GM18511 (cell line): ENCODE measurements around the gene MAST3.

Experiments
- ATAC-seq: cut with Tn5 transposase; IDR thresholded peaks from one replicate; pipeline ENCODE4 v1.9.1; 2021; ENCODE audit warnings: mild to moderate bottlenecking, moderate library complexity; ENCODE audit not compliant: unreplicated experiment

MAST3 gene

GRCh38 chr19:18135712-18136584, 38.4 kb downstream of the MAST3 start:
- no peak for ATAC-seq

DNA sequence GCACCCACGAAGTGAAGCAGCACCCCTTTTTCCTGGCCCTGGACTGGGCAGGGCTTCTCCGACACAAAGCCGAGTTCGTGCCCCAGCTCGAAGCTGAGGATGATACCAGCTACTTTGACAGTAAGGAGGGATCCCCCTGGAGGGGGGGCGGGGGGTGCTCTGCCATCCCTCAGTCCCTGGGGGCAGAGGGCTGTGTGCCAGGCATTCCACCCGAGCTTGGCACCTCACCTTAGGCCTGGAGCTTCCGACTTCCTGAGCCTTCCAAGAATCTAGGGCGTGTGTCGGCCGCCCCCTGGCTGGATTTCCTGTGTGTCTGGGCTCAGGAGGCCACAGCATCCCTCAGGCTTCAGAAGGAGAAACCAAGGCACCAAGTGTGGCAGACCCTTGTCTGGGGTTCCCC, 39.7 kb downstream of the MAST3 start:
- no peak for ATAC-seq

DNA sequence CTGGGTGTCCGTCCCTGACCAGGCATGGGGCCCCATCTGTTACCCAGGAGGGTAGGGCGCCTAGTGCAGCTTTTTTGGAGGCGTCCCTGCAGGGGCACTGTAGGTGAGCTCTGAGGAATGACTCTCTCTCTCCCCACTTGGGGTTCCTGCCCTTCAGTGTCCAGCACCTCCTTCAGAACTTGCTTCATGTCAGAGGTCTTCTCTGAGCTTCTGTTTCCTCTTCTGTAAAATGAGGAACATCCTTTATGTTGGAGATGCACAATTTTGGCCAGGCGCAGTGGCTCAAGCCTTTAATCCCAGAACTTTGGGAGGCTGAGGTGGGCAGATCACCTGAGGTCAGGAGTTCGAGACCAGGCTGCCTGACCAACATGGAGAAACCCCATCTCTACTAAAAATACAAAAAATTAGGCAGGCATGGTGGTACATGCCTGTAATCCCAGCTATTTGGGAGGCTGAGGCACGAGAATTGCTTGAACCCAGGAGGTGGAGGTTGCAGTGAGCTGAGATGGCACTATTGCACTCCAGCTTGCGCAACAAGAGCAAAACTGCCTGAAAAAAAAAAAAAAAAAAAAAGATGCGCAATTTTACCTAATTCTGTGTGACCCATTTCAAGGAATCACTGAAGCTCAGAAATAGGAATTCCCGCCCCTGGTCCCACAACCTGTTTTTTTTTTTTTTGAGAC, 40.2 kb downstream of the MAST3 start:
- no peak for ATAC-seq

GRCh38 chr19:18140473-18140872, 42.9 kb downstream of the MAST3 start:
- ATAC-seq, result no peak

DNA sequence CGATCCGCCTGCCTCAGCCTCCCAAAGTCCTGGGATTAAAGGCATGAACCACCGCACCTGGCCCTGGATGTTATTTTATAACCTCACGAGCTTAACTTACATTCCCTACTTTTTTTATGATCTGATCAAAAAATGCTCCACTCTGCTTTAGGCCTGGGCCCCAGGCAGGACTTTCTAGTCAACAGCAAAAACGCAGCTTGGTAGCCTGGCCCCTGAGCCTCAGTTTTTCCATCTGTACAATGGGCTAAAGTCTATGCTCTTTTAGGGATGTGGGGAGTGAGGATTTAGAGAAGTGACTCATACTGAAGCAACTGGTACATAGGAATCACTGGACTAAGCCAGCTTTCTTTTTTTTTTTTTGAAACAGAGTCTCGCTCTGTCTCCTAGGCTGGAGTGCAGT, 43.5 kb downstream of the MAST3 start:
- no peak for ATAC-seq

DNA sequence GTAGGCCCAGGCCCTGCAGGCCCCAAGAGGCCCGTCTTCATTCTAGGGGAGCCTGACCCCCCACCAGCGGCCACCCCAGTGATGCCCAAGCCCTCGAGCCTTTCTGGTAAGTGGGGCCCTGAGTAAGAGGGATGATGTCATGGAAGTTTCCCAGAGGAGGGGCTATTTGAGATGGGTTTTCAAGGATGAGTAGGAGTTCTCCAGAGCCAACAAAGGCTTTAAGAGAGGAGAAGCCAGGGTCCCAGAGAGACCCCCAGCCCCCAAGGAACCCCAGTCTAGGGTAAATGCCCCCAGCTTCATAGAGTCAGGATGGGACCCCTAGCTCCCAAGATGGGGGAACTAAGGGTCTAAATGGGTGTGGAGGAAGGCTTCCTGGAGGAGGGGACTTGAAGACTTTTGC, 46.3 kb downstream of the MAST3 start:
- no peak for ATAC-seq

DNA sequence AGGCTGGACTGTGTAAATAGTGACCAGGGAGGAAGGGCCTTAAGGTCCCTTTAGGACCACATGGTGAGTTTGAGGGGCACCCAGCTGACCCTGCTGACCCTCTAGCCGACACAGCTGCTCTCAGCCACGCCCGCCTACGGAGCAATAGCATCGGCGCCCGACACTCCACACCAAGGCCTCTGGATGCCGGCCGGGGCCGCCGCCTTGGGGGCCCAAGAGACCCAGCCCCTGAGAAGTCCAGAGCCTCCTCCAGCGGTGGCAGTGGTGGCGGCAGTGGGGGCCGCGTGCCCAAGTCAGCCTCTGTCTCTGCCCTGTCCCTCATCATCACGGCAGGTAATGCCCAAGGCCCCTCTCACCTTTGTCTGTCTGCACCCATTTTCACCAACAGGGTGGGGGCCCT, 46.8 kb downstream of the MAST3 start:
- ATAC-seq, result no peak

GRCh38 chr19:18144906-18145305, 47.3 kb downstream of the MAST3 start:
- ATAC-seq, result no peak

DNA sequence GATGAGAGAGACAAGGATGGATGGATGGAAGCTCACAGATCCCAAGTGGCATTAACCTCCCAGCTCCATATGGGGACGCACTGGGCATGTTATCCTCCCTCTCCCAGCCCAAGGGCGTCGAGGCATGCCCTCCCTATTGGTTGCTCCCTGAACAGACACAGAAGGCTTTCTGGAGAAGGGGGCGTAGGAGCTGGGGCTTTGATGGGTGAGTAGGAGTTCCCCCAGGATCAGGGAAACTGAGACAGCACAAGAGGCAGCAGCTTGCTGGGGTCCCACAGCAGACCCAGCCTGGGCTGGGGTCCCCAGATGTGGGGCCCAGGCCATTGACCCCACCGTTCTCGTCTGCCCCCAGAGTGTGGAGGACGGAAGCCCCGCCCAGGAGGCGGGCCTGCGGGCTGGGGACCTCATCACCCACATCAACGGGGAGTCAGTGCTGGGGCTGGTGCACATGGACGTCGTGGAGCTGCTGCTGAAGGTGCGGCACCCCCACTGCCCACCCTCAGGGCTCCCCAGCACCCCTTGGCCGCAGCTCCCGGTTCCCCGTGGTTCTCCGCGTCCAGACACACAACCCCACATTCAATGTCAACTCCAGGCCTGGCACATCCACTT, 47.9 kb downstream of the MAST3 start:
- ATAC-seq, result no peak

- no peak for ATAC-seq
Measured at GRCh38 chr19:18147396-18147795, 49.8 kb downstream of the MAST3 start.

DNA sequence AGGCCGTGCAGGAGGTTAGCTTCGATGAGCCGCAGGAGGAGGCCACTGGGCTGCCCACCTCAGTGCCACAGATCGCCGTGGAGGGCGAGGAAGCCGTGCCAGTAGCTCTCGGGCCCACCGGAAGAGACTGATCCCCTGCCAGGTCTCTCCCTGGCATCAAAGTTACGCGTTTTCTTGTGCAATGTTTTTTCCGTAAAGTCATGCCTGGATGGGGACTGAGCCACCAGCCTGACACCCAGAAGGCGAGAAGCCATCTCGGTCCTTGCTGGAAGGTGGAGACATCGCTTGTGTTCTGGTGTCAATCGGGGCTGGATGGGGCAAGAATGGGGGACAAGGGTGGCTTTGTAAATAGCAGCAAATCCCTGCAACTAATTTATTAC, 52.0 kb downstream of the MAST3 start:
- ATAC-seq, result no peak

GRCh38 chr19:18150776-18151624, 53.4 kb downstream of the MAST3 start:
- ATAC-seq, result no peak

- peak; percentile 66 for ATAC-seq
Measured at GRCh38 chr19:18152442-18152816, 54.9 kb downstream of the MAST3 start.

- peak; percentile 78 for ATAC-seq
Measured at GRCh38 chr19:18152817-18153555, 55.4 kb downstream of the MAST3 start, which contains the start of gene PIK3R2. TSS of gene PIK3R2 (plus strand) at chr19:18153163. CDS start at chr19:18155880, 2,717 bp downstream.

DNA sequence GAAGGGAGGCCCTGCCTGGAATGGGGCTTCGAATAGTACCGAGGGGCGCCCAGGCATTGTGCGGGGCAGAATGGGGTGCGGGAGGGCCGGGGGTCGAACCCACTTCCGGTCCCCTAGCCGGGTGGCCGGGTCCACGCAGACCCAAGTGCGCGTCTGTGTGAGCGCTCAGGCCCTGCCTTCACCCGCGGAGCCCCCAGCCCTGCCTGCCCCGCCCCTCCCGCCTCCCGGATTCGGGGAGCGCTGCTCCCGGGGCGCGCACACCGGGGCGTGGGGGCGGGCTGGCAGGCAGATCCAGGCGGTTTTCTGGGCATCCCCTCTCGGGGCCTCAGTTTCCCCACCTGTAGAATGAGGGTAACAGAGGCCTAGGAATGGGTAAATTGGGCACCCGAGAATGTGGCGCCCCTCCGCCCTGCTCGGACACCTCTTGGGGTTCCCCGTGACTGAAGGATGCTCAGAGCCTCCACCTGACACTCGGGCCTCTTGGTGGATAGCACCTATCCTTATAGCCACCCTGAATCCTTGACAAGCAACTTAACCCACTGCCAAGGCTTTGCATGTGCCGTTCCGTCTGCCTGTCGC, 56.1 kb downstream of the MAST3 start:
- no peak for ATAC-seq

DNA sequence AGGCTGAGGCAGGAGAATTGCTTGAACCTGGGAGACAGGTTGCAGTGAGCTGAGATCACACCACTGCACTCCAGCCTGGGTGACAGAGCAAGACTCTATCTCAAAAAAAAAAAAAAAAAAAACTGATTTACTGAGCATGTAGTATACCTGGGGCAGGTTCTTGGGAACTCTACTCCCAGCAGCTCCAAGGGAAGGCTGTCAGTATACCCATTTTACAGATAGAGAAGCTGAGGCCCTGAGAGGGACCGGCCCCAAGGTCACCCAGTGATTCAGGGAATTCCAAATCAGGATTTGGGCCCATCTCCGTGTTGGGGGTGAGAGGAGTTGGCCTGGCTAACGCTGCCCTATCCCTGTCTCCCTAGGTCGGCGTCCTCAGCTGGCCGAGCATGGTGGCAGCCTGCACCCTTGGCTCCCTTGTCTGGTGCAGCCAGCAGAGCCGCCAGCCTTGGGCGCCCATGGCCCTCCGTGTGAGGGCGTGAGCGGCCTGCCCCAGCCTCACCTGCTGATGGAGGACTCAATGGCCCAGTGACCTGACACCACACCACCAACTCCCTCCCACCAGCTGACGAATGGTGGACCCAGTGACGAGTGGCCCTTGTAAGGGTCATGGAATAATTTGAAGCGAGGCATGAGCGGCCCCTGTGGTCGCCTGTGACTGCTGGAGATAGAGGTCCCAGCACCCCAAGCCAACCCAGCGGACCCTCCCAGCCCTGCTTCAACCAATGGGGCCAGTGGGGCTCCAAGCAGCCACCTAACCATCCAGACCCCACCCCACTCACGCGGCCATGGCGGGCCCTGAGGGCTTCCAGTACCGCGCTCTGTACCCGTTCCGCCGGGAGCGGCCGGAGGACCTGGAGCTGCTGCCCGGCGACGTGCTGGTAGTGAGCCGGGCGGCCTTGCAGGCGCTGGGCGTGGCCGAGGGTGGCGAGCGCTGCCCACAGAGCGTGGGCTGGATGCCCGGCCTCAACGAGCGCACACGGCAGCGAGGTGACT, 57.8 kb downstream of the MAST3 start:
- no peak for ATAC-seq

DNA sequence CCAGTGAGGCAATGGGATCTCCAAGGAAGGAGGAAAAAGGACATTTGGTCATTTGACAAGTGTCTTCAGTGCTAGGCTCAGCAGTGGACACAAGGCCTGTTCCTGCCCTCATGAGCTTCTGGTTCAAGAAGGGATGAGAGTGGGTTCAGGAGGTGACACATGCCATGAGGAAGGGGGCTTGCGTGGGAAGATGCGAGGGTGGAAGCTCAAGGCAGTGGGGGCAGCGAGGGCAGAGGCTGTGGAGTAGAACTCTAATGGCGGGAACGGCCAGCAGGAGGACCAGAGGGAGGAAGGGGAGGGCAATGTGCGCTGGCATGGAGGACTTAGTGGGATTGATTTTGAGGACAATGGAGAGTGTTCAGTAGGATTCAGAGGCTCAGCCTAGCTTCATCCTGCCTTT, 58.7 kb downstream of the MAST3 start:
- no peak for ATAC-seq

DNA sequence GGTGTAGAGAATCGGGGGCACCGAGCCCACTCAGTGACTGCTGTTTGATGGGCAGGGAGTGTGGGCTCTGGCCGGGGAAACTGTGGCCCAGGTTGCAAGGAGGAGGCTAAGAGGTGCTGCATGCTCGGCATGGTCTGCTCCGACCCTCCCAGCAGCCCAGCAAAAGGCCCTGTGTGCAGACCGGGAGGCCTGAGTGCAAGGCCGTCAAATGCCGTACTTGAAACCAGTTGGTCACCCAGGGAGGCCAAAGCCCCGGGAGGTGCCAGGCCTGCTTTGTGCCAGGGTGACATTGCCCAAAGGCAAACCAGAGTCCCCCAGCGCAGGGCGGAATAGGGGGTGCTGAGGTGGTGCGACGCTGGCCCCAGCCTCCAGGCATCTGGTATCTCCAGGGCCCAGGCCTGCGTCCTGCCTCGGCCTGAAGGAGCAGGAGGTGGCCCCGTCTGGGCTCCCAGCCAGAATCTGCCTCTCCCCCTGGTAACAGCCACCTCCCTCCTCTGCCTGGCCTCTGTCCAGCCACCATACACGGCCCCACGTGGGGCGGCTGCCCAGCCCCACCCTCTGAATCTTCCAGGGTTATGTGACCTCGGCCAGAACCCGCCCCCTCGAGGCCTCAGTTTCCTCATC, 59.4 kb downstream of the MAST3 start:
- ATAC-seq, result no peak
